Choroid plexus epithelial cell (primary cell): ENCODE results near the gene C10orf67.

ENCODE experiments used
- DNase-seq: peaks from one replicate; pipeline ENCODE4 v3.0.0-alpha.2; 2010; ENCODE audit warnings: low read depth
- H3K4me3 ChIP-seq: 2 replicates; pipeline ENCODE4 v1.5.1; 2011; ENCODE audit warnings: low read depth, mild to moderate bottlenecking, control low read depth, low read length, moderate library complexity
- TF ChIP-seq, protein P1 (sequence below): conservative IDR thresholded peaks from 2 replicates; pipeline ENCODE4 v1.5.1; 2011; ENCODE audit warnings: low read depth, mild to moderate bottlenecking, control low read depth, inconsistent platforms, low read length, moderate library complexity

C10orf67 gene

DNA sequence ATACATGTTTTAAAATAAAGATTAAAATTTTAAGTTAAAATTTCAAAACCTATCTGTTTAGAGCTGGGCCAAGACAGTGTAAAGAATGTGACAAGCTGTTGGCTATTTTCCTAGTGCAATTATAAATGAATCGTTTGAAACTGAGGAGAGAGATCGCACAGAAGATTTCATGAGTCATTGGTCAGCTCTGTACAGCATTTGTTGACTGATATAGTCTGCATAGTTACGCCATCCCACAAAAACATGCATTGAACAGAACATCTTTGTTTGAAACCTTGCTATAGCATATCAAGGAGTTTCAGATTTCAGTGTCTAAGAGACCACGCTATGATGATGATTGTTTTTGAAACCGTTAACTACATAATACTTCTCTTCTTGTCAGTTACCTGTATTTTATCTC, 1.3 kb upstream of the C10orf67 start:
- DNase-seq: peak; percentile 92
- H3K4me3 ChIP-seq: no peak overlapping the region
- TF ChIP-seq, protein P1, sequence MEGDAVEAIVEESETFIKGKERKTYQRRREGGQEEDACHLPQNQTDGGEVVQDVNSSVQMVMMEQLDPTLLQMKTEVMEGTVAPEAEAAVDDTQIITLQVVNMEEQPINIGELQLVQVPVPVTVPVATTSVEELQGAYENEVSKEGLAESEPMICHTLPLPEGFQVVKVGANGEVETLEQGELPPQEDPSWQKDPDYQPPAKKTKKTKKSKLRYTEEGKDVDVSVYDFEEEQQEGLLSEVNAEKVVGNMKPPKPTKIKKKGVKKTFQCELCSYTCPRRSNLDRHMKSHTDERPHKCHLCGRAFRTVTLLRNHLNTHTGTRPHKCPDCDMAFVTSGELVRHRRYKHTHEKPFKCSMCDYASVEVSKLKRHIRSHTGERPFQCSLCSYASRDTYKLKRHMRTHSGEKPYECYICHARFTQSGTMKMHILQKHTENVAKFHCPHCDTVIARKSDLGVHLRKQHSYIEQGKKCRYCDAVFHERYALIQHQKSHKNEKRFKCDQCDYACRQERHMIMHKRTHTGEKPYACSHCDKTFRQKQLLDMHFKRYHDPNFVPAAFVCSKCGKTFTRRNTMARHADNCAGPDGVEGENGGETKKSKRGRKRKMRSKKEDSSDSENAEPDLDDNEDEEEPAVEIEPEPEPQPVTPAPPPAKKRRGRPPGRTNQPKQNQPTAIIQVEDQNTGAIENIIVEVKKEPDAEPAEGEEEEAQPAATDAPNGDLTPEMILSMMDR: no peak

DNA sequence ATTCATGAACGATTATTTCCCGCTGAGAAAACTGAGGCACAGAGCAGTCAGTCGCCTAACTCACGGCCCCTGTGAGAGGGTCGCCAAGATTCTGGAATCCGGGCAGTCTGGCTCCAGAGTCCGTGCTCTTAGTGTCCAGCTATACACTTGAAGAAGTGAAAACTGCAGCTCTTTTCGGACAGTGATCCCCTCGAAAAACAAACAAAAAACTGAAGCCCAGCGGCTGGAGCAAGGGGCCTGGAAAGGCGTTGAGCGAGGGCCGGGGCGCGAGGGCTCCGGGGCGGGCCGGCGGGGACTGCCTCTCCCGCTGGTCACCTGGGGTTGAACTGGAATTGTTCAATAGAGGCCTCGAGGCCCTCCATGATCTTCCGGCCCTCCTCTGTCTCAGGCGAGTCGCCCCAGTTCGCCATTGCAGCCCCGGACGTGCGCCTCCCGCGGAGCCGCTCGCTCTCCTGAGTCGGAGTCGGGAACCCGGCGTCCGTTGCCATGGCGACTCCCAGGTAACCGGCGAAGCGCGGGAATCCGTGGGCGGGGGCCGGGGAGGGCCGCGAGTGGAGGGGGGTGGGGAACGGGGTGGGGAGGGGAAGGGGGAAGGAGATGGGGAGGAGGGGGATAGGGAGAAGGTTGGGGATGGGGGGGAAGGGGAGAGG, 881 bp downstream of the C10orf67 start:
- TF ChIP-seq, protein P1: no peak
- peak; percentile 64 for DNase-seq
- H3K4me3 ChIP-seq: peak overlapping the region; percentile 68

DNA sequence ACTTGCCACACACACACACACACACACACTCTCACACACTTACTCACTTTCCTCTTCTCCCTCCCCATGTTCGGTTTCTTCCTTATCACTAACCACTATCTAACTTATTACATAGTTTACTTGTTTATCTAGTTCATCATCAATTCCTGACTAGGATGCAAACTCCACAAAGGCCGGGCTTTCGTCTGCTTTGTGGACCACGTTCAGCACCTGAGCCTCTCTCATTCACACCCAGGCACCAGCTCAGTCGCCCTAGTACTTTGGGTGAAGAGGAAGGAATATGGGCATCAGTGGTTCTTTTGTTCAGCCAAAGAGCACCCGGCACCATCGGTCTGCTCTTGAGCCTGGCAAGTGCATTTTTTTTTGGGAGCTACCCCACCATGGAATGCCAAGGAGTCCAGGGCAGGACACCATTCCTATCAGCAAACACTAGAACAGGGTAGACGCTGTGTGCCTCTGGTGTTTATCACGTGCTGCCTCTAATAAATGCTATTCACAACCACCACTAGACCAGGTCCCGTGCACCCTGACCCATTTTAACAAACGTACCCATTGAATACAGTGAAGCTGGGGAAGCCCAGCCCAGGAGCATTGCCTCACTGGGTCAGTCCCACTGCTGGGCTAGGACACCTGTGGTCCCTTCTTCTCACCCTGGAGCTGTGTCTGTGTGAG, 2.2 kb downstream of the C10orf67 start:
- TF ChIP-seq, protein P1: no peak
- H3K4me3 ChIP-seq: no peak overlapping the region
- DNase-seq: no peak

DNA sequence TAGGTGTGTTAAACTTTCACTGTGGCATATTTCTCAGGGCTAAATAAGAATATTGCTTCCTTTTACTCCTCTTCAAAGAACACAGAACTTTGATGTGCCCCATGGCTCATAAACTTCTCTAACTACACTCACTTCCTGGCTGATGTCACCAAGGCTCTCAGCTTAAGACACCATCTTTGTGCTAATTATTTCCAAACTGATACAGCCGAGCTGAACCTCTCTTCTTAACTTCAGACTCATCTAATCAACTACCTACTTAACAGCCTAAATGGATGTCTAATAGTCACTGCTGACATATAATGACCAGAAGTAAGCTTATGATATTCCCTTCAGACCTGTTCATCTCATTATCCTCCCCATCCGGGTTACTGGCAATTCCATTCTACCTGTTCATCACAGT, 3.6 kb downstream of the C10orf67 start:
- peak; percentile 16 for DNase-seq
- no peak overlapping the region for H3K4me3 ChIP-seq
- TF ChIP-seq, protein P1: no peak

DNA sequence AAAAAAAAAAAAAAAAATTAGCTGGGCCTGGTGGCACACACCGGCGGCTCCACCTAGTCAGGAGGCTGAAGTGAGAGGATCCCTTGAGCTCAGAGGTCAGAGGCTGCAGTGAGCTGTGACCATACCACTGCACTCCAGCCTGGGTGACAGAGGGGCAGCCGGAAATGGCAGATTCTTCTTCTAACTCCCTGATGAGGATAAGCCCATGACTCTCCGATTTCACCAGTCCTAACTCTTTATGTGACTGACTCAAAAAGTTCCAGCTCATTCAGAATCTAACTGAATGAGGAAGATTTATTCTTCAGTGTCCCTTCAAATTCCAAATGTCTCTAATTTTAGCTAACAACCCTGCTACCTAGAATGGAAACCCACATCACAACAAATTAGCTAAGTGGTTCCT, 4.2 kb downstream of the C10orf67 start:
- DNase-seq: no peak
- TF ChIP-seq, protein P1: no peak
- H3K4me3 ChIP-seq: no peak overlapping the region

DNA sequence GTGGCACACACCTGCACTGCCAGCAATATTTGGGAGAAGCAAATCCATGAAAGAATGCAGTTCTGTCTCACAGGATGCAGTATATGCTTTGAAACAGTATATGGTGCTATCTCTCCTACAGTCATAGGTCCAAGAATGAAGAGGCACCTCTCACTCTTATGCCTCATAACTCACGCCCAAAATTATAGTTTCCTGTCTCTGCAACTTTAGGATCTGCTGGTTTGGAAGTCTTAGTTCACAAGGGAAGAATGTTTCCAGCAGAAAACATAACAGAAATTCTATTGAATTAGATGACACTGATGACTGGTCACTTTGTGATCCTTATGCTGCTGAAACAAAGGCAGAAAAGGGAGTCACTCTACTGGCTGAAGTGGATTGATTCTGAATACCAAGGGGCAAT, 5.7 kb downstream of the C10orf67 start:
- H3K4me3 ChIP-seq: no peak overlapping the region
- no peak for DNase-seq
- TF ChIP-seq, protein P1: no peak

DNA sequence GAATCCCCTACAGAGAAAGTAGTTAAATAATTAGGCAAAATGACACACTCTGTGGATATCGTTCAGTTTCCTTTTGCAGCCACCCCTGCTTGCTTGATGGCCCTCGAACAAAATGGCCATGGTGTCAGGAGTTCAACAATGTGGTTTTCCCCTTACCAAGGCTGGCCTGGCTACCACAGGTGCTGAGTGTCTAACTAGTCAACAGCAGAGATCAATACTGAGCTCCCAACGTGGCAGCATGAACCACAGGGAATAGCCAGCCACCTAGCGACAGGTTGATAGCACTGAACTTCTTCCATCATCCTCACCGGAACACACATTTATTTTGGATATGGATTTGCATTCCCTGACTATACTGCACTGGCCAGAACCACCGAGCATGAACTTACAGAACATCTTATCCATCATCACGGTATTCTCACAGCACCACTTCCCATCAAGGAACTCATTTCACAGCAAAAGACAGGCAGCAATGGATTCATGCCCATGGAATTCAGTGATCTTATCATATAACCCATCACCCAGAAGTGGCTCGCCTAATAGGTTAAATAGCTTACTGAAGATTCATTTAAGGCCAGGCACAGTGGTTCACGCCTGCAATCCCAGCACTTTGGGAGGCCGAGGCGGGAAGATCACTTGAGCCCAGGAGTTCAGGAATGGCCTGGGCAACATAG, 6.3 kb downstream of the C10orf67 start:
- DNase-seq: peak; percentile 55
- no peak overlapping the region for H3K4me3 ChIP-seq
- TF ChIP-seq, protein P1: peak; percentile 53
